HG03457 (cell line): ENCODE measurements around the gene GNG14.
"Not testable (repeated sequence)": the region's sequence is repeated elsewhere in the genome, so short reads cannot be mapped to it uniquely, and the experiment has no call there.

Experiments used
- ATAC-seq: cut with Tn5 transposase; IDR thresholded peaks from one replicate; pipeline ENCODE4 v1.9.1; 2021; ENCODE audit warnings: moderate number of reproducible peaks; ENCODE audit not compliant: unreplicated experiment

Gene GNG14

DNA sequence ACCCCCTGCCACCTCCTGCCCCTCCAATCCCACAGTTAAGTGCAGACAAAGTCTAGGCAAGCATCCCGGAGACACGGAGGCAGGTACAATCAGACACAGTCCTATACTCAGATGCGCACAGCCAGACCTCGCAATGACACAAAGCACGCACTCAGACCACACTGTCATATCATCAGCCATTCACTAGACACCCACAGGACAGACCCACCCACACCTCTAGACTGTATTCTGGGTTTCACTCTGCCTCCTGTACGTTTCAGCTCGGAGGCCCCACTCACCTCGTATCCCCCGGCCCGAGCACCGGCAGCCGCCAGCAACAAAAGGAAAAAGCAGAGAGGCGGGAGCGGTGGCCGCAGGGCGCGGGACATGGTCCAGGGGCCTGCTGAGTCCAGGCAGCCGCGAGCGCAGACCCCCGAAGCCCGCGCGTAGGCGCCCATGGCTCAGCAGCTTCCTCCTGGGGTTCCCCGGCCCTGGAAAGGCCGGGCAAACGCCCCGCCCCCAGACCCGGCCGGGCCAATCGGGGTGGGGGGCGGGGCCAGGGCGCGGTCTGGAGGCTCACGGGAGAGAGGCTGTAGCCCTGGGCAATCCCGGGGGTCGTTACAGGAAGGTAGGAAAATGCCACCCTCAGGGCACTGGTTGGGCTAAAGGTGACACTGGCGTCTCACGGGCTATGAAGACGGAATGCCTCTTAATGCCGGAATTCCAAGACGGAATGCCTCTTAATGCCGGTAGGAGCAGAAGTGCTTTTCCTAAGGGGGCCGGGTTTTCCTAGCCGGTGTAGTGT, 21.3 kb upstream of the GNG14 start, which contains the start of the genes MAN2B1 and WDR83:
TSS of gene MAN2B1 (minus strand) at position 478 of the 784 bp plus-strand sequence. CDS start at position 437, 41 bp downstream.
TSS of gene WDR83 (plus strand) at position 543 of the 784 bp plus-strand sequence. CDS start 2,984 bp downstream, outside the sequence.
- no peak for ATAC-seq

GRCh38 chr19:12667731-12668302, 20.0 kb upstream of the GNG14 start:
- ATAC-seq: no peak

DNA sequence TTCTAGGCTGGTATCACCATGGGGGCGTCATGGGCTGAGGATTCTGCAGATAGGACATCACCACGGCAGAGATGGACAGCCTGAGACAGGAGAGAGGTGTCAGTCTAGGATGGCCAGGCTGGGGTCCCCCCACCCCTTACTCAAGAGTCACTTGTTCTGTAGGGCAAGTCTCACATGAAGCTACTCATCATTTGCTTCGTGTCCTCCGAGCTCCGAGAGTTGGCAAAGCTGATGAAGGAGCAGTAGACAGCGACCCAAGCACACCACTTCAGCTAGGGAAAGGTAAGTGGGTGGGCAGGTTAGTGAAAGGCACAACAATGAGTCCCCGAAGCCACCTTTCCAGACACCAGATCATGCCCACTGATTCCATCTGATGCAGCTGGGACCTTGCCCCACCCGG, 19.5 kb upstream of the GNG14 start:
- ATAC-seq: no peak

DNA sequence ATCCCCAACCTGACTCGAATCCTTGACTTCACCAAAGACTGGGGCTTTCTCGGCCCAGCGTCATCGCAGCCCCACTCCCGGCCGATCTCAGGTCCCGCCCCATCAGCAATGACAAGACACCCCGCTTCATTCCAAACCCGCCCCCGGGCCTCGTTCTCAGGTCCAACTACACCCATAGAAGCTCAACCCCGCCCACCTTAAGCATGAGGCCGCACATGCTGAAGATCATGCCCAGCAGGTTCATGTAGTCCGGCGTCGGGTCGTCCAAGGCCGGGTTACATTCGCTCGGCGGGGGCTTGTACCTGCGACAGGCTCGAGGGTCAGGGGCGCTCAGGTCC, 18.9 kb upstream of the GNG14 start:
- no peak for ATAC-seq

GRCh38 chr19:12669270-12670158, 18.3 kb upstream of the GNG14 start:
- ATAC-seq: no peak

DNA sequence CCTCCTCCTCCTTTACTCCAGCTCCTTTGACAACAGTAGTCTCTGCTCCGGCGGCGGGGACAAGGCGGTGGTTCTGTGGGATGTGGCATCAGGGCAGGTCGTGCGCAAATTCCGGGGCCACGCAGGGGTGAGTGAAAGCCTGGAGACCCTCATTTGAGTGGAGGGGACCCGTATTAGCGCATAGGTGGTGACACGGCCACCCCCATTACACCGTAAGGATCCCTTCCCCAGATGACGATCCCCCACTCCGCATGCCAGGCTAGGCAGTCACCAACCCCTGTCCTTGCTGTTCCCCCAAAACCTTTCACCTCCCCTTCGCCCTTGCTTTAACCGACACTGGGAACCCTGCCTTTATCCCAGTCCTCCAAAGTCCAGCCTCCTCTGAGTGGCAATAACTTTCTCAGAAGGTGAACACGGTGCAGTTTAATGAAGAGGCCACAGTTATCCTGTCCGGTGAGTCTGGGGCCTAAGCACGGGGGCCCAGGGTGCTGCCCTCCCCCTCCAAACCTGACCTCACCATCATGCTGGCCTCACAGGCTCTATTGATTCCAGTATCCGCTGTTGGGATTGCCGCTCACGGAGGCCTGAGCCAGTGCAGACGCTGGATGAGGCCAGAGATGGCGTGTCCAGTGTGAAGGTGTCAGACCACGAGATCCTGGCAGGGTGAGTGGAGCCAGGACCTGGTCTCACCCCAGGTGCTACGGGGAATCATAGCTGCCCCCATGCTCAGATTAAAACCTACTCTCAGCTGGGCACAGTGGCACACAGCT, 17.5 kb upstream of the GNG14 start:
- ATAC-seq: no peak

DNA sequence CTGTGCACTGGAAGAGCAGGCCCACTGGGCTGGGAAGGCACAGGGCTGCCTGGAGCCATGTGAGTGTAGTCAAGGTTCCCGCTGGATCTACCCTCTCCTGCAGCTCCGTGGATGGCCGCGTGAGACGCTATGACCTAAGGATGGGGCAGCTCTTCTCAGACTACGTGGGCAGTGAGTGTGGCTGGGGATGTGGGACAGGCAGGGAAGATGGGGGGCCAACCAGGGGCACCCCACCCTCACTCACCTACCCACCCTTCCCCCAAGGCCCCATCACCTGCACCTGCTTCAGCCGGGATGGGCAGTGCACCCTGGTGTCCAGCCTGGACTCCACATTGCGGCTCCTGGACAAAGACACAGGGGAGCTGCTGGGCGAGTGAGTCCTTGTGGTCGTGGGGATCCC, 15.1 kb upstream of the GNG14 start:
- no peak for ATAC-seq

DNA sequence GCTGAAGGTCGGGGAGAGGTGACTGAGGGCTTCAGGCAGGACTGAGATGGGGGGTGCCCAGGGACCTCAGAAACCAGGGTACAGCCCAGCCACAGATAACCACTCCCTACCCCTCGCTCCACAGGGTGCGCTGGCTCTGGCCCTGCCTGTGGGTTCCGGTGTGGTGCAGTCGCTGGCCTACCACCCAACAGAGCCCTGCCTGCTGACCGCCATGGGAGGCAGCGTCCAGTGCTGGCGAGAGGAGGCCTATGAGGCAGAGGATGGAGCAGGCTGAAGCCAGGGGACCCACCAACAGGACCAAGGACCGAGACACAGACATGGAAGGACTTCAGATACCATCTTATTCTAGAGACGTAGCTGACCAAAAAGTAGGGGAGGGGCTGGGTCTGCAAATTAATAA, 12.4 kb upstream of the GNG14 start:
- ATAC-seq: no peak

GRCh38 chr19:12675940-12676339, 11.9 kb upstream of the GNG14 start:
- no peak for ATAC-seq

- no peak for ATAC-seq
These were observed 11.4 kb upstream of the GNG14 start for GRCh38 chr19:12676384-12676792.

DNA sequence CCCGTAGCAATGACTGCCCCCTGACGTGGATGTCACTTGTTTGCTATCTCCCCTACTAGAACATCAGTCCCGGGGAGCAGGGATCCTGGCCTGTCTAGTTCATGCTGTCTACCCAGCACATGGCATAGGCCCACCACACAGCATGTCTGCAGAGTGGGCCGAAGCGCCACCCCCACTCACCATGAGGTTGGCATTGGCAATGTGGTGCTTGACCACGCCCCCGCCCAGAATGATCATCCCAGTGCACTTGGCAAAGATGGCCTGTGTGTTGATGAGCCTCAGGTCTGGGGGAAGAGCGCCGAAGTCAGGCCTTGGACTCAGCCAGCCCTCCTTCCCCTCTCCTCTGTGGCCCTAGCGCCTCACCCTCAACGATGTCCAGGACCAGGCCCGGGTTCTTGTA, 10.9 kb upstream of the GNG14 start:
- ATAC-seq: no peak

GRCh38 chr19:12678039-12678438, 9.8 kb upstream of the GNG14 start:
- ATAC-seq: not testable (repeated sequence)

DNA sequence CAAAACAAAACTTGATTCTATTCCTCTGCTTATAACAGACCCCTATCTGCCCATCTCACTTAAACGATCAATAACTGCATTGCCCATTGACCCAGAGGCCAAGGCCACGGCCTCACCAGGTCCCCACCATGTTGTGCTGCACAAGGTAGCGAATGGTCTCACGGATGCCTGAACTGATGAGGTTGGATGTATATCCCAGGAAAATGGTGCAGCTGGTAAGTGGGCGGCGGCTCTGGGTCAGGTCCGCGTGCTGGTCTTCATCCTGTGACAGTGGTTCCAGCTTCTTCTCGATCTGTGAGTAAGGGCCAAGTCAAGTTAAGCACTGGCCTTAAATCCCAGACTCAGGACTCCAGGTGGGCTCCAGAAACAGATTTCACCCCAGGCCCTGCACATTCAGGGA, 7.8 kb upstream of the GNG14 start:
- ATAC-seq: no peak

DNA sequence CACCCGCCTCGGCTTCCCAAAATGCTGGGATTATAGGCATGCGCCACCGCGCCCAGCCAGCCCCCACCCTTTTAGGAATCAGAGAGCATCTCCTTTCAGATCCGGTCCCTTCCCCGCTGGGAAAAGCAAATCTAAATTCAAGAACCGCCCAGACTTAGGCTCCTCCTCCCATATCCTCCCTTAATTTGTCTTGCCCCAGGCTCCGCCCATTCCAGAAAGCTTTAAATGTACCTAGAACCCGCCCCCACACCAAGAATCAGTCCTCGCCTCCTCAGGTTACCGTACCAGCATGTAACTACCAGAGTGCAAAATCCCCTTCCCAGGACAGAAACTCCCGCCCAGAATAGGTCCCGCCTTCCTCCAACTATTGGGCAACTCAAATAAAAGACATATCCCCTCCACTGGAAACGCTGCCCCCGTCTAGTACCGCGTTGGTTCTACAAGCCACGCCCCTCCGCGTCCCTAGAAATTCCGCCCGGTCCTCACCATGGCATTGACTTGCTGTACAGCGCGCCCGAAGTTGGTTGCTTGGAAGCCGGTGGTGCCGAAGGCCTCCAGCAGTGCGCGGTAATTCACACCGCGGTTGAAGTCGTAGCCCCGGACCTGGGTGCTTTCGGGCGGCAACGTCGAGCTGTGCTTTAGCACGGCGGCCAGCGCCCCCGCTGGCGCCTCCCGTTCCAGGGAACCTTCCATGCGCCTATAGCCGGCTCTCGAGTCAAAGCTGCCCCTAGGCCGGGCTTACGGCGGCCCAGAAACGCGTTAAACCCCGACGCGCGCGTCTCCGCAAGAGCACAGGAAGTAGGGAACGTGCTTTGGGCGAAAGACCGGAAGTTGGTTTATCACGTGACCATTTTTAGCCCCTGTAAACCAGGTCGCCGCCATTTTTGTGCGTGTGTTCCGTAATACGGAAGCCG, 6.5 kb upstream of the GNG14 start, which contains the start of gene DHPS:
TSS of gene DHPS (minus strand) at position 807 of the 914 bp plus-strand sequence. CDS start at position 693, 114 bp downstream.
- peak; percentile 49 for ATAC-seq

DNA sequence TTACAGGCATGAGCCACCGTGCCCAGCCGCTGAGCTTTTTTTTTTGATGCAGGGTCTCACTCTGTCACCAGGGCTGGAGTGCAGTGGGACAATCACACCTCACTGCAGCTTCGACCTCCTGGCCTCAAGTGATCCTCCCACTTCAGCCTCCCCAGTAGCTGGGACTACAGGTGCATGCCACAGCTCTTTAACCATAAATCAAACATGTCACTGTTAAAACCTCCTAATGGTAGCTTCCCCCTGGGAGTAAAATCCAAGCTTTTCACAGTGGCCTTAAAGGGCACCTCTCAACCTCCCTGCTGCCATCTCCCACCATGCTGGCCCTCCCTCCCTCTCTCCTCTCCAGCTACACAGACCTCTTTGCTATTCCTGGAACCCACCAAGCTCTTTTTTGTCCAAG, 2.0 kb upstream of the GNG14 start:
- no peak for ATAC-seq

DNA sequence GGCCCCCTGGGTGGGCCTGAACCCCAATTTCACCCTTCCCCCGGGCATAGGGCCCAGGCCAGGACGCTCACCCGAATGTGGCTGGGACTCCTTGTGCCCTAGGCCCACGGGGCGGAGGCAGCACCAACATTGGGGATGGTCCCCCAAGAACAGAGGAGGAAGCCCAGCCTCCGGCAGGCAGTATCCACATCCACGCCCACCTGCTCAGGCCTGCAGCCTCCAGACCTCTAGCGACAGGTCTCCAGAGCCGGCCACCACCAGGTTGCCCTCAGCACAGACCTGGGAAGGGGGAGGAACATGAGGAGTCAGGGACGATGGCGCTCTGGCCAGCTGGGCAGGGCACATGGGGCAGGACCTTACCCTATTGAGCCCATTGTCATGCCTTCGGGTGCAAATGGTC, 1.2 kb downstream of the GNG14 start:
- ATAC-seq: no peak

DNA sequence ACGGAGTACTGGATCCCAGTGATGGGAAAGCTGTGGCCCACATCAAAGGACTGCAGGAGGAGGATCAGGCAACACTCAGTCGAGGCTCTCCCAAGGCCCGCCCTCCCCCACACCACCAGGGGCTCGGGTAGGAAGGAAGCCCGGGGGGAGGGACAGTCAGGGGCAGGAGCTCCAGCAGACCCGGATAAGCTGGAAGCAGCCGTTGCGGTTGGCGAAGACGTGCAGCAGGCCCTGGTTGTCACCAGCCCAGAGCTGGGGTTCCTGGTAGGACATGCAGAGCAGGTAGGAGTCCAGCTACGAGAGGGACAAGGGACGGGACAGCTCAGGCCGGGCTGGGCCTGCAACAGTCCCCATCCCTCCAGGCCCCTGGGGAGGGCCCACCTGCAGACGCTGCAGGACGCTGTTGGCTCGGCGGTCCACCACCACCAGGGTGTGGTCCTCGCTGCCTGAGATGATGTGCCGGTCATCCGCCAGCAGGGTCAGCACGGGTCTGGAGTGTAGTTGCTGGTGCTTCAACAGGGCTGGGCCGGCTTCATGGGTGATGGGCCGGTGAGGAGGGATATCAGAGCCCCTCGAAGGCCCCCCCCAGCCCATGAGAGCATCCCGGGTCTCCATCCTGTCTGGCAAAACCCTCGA, 1.9 kb downstream of the GNG14 start:
- ATAC-seq: no peak

DNA sequence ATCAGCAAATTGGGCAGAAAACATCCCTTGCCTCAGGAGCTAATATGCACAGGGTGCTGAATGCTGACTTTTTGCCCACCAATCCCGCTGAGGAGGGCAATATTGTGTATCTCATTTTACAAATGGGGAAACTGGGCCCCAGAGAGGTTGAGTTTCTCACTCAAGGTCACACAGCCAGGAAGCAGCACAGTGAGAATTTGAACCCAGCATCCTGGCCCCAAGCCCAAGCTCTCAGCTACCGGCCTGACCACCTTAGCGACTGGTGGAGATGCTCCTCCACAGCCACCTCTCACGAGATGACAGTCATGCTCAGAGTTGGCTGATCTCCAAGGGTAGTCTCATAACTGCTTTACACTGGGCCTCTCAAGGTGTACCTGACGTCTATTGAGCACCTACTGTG, 5.2 kb downstream of the GNG14 start:
- ATAC-seq: no peak

- no peak for ATAC-seq
These were observed 6.8 kb downstream of the GNG14 start for GRCh38 chr19:12694641-12695040.
